ENCODE measurements around the gene FEZ2.

The FEZ2 gene

DNA sequence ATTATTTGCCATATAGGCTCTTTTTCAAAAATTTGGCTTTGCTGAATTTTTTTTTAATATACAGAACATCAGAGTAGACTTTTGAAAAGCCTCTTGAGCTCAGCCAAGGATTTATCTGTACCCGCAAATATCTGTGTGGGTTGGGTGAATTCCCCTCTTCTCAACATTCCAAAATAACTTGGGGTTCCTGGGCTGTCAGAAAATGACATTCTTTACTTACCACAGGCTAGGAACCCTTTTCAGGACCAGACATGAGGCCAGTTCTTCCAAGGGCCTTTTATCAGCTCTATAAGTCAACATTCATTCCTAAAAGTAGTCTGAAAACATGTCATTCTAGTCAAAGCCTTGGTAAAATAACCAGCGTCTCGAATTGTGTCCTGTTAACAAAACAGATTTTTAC is 28.8 kb upstream of the FEZ2 start:
- TF ChIP-seq TAF1 (IDR thresholded peaks at IDR 0.05; ENCODE audit: low read depth) (no peak), REST (IDR thresholded peaks at IDR 0.05; ENCODE audit: low read depth) (no peak)

DNA sequence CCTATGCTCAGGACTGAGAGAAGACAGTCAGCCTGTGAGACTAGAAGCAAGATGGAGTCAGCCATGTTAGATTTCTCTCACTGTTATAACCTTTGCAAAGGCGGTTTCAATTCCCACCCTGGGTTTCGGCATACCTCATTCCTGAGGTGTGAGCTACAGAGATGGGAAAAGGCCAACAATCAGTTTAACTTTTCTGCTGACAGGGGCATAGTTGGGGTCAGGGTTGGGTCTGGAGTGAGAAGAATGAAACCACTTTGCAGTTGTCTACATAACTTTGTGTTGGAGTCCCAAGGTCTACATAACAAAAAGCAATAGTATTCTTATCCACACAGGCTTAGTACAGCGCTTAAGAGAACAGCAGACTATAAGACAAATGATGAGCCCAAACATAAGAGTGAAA is 28.1 kb upstream of the FEZ2 start:
- TF ChIP-seq TAF1 (IDR thresholded peaks at IDR 0.05; ENCODE audit: low read depth) (no peak), YY1 (IDR thresholded peaks at IDR 0.05; ENCODE audit: low read depth) (no peak), NFIC (IDR thresholded peaks at IDR 0.05) (no peak), TEAD4 (IDR thresholded peaks at IDR 0.05) (no peak), ZBTB7A (IDR thresholded peaks at IDR 0.05; ENCODE audit: low read depth) (no peak), CEBPB (IDR thresholded peaks at IDR 0.05) (no peak), CREB1 (IDR thresholded peaks at IDR 0.05; ENCODE audit: low read depth) (no peak), TCF12 (IDR thresholded peaks at IDR 0.05; ENCODE audit: low read depth) (no peak), EGR1 (IDR thresholded peaks at IDR 0.05) (no peak), USF1 (IDR thresholded peaks at IDR 0.05) (no peak)

DNA sequence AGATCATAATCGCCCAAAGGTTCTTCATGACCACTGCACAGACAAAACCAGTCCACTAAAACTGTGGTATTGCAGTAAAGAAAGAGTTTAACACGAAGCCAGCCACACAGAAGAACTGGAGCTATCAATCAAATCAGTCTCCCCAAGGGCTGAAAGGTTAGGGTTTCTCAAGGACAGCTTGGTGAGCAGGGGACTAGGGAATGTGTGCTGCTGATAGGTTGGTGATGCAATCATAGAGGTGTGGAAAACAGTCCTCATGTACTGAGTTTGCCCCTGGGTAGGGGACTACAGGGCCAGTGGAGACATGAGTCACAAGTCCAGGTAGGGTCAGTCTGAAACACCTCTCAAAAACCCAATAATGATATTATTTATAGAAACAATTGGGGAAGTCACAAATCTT is 27.3 kb upstream of the FEZ2 start:
- TF ChIP-seq YY1 (IDR thresholded peaks at IDR 0.05; ENCODE audit: low read depth) (no peak), REST (IDR thresholded peaks at IDR 0.05; ENCODE audit: low read depth) (no peak), TAF1 (IDR thresholded peaks at IDR 0.05; ENCODE audit: low read depth) (no peak), CEBPB (IDR thresholded peaks at IDR 0.05) (peak; percentile 48; the same call in 1 of the 2 replicates)

- TF ChIP-seq TEAD4 (IDR thresholded peaks at IDR 0.05) = no peak
- no peak for TF ChIP-seq NFIC (IDR thresholded peaks at IDR 0.05)
- TF ChIP-seq EP300 (IDR thresholded peaks at IDR 0.05; ENCODE audit: borderline replicate concordance) = no peak
- TF ChIP-seq FOXM1 (IDR thresholded peaks at IDR 0.05; ENCODE audit: borderline replicate concordance, low read depth) = no peak
- no peak for TF ChIP-seq TAF1 (IDR thresholded peaks at IDR 0.05; ENCODE audit: low read depth)
Observed at GRCh38 chr2:36620321-36620720, 22.4 kb upstream of the FEZ2 start.

GRCh38 chr2:36618381-36618780 is 20.4 kb upstream of the FEZ2 start:
- TF ChIP-seq USF1 (IDR thresholded peaks at IDR 0.05) = peak; percentile 97
- TF ChIP-seq YY1 (IDR thresholded peaks at IDR 0.05; ENCODE audit: low read depth) = peak; percentile 64
- TF ChIP-seq EP300 (IDR thresholded peaks at IDR 0.05; ENCODE audit: borderline replicate concordance) = no peak

DNA sequence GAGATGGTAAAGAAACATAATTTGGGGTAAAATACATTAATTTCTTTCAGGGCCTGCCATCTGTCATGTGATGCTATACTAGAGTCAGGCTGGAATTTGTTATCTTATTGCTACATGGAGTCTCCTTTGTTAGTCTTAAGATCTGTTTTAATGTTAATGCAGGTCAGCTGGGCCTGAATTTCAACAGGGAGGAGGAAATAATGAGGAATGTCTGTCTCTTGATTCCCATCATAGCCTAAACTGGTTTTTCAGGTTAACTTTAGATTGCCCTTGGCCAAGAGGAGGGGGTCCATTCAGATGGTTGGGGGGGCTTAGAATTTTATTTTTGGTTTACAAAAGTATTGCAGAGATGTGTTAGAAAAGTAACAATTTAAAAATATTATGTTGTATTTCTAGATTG is 19.0 kb upstream of the FEZ2 start:
- TF ChIP-seq NFIC (IDR thresholded peaks at IDR 0.05) (no peak), CREB1 (IDR thresholded peaks at IDR 0.05; ENCODE audit: low read depth) (no peak), YY1 (IDR thresholded peaks at IDR 0.05; ENCODE audit: low read depth) (no peak), TCF12 (IDR thresholded peaks at IDR 0.05; ENCODE audit: low read depth) (no peak), EP300 (IDR thresholded peaks at IDR 0.05; ENCODE audit: borderline replicate concordance) (no peak), TAF1 (IDR thresholded peaks at IDR 0.05; ENCODE audit: low read depth) (no peak), REST (IDR thresholded peaks at IDR 0.05; ENCODE audit: low read depth) (no peak), TEAD4 (IDR thresholded peaks at IDR 0.05) (no peak), RAD21 (IDR thresholded peaks at IDR 0.05; ENCODE audit: low read depth) (no peak), MAX (IDR thresholded peaks at IDR 0.05) (no peak), EGR1 (IDR thresholded peaks at IDR 0.05) (no peak), ZBTB7A (IDR thresholded peaks at IDR 0.05; ENCODE audit: low read depth) (no peak), USF1 (IDR thresholded peaks at IDR 0.05) (no peak), CEBPB (IDR thresholded peaks at IDR 0.05) (no peak), FOXM1 (IDR thresholded peaks at IDR 0.05; ENCODE audit: borderline replicate concordance, low read depth) (no peak)
